HG03175 (cell line): ENCODE data around the gene ALCAM.
"Not testable (repeated sequence)": the region's sequence is repeated elsewhere in the genome, so short reads cannot be mapped to it uniquely, and the experiment has no call there.

Source experiments
- ATAC-seq: cut with Tn5 transposase; IDR thresholded peaks from one replicate; pipeline ENCODE4 v1.9.1; 2021; ENCODE audit warnings: mild to moderate bottlenecking, moderate library complexity; ENCODE audit not compliant: unreplicated experiment

ALCAM gene

GRCh38 chr3:105571005-105571404, 204.3 kb downstream of the ALCAM start:
- no peak for ATAC-seq

GRCh38 chr3:105572501-105572900, 205.8 kb downstream of the ALCAM start:
- no peak for ATAC-seq

- no peak for ATAC-seq
These were observed 212.7 kb downstream of the ALCAM start for GRCh38 chr3:105579439-105579838.

GRCh38 chr3:105580296-105580965, 213.7 kb downstream of the ALCAM start:
- no peak for ATAC-seq

GRCh38 chr3:105582015-105582414, 215.3 kb downstream of the ALCAM start:
- ATAC-seq: no peak

- no peak for ATAC-seq
These were observed 217.5 kb downstream of the ALCAM start for GRCh38 chr3:105584003-105584790.

GRCh38 chr3:105593315-105593714, 226.6 kb downstream of the ALCAM start:
- no peak for ATAC-seq

GRCh38 chr3:105594219-105594618, 227.5 kb downstream of the ALCAM start:
- no peak for ATAC-seq

- no peak for ATAC-seq
These were observed 231.5 kb downstream of the ALCAM start for GRCh38 chr3:105598042-105598796.

- ATAC-seq: no peak
These were observed 232.6 kb downstream of the ALCAM start for GRCh38 chr3:105599350-105599749.

- ATAC-seq: not testable (repeated sequence)
These were observed 235.0 kb downstream of the ALCAM start for GRCh38 chr3:105601756-105602155.

- not testable (repeated sequence) for ATAC-seq
These were observed 235.6 kb downstream of the ALCAM start for GRCh38 chr3:105602286-105602685.

GRCh38 chr3:105603516-105603915, 236.8 kb downstream of the ALCAM start:
- not testable (repeated sequence) for ATAC-seq

GRCh38 chr3:105606016-105606415, 239.3 kb downstream of the ALCAM start:
- no peak for ATAC-seq

- no peak for ATAC-seq
These were observed 241.9 kb downstream of the ALCAM start for GRCh38 chr3:105608623-105609022.

- ATAC-seq: no peak
These were observed 243.8 kb downstream of the ALCAM start for GRCh38 chr3:105610473-105610872.

GRCh38 chr3:105611304-105612192, 244.8 kb downstream of the ALCAM start:
- no peak for ATAC-seq

GRCh38 chr3:105613120-105613519, 246.4 kb downstream of the ALCAM start:
- no peak for ATAC-seq

GRCh38 chr3:105614288-105615030, 247.8 kb downstream of the ALCAM start:
- no peak for ATAC-seq

GRCh38 chr3:105615814-105616213, 249.1 kb downstream of the ALCAM start:
- no peak for ATAC-seq
